ENCODE results near the gene DHRS2. TPM values are rescaled to one million over a fixed set of nuclear protein-coding genes. Genes with fewer than 3 reads are reported as not detected.

The DHRS2 gene
- total RNA-seq, 1 experiment from 2014 or later, result 21.3 TPM

GRCh38 chr14:23692416-23692815 lies 56.3 kb downstream of the DHRS2 start:
- H3K4me3 ChIP-seq (ENCODE audit: low read depth, low read length), result no peak overlapping the region
- peaks cover 6% of the 10 kb centered on the region for H3K4me1 ChIP-seq
- DNase-seq, result no peak
- POLR2A ChIA-PET, result no interaction called here
- H3K4me3 Mint-ChIP-seq (ENCODE audit: unreplicated experiment), result no peak overlapping the region
- no peaks in the 10 kb centered on the region for H3K36me3 ChIP-seq (ENCODE audit: control insufficient read depth, insufficient read depth, low read length)
- CTCF ChIA-PET, result interaction anchor here (1.2 kb wide), 1 partner anchor 60 kb away, joined by 4 read pairs; no protein-coding TSS in a partner anchor
- H3K27me3 Mint-ChIP-seq (ENCODE audit: insufficient read depth, unreplicated experiment), result no peaks in the 10 kb centered on the region
- no peak overlapping the region for H3K27ac Mint-ChIP-seq (ENCODE audit: unreplicated experiment)
- intact Hi-C loops (cut with micrococcal nuclease; ENCODE audit: unreplicated experiment), result no loop called here
- BruUV-seq (replicated peaks), result no TSS peak
- H3K36me3 Mint-ChIP-seq (ENCODE audit: insufficient read depth, unreplicated experiment), result no peaks in the 10 kb centered on the region
- TF ChIP-seq CTCF (IDR thresholded peaks at IDR 0.05; ENCODE audit: insufficient read depth in 1 of 2, low read depth in 1 of 2, low read length in 1 of 2, severe bottlenecking in 1 of 2, unreplicated experiment in 1 of 2), result no peak
- peaks cover 10% of the 10 kb centered on the region for H3K9me3 Mint-ChIP-seq (ENCODE audit: unreplicated experiment)
- no peaks in the 10 kb centered on the region for H3K27me3 ChIP-seq (replicated peaks; ENCODE audit: control insufficient read depth, insufficient read depth, low read length)
- no peaks in the 10 kb centered on the region for H3K4me1 Mint-ChIP-seq (ENCODE audit: low read depth, unreplicated experiment)
- H3K9me3 ChIP-seq, result no peaks in the 10 kb centered on the region

GRCh38 chr14:23693252-23693775 lies 57.1 kb downstream of the DHRS2 start:
- H3K27me3 Mint-ChIP-seq (ENCODE audit: insufficient read depth, unreplicated experiment), result no peaks in the 10 kb centered on the region
- peaks cover 10% of the 10 kb centered on the region for H3K9me3 Mint-ChIP-seq (ENCODE audit: unreplicated experiment)
- intact Hi-C loops (cut with micrococcal nuclease; ENCODE audit: unreplicated experiment), result no loop called here
- BruUV-seq (replicated peaks), result no TSS peak
- POLR2A ChIA-PET, result no interaction called here
- TF ChIP-seq CTCF (IDR thresholded peaks at IDR 0.05; ENCODE audit: insufficient read depth in 1 of 2, low read depth in 1 of 2, low read length in 1 of 2, severe bottlenecking in 1 of 2, unreplicated experiment in 1 of 2), result no peak
- no peaks in the 10 kb centered on the region for H3K4me1 Mint-ChIP-seq (ENCODE audit: low read depth, unreplicated experiment)
- H3K4me3 Mint-ChIP-seq (ENCODE audit: unreplicated experiment), result no peak overlapping the region
- H3K36me3 Mint-ChIP-seq (ENCODE audit: insufficient read depth, unreplicated experiment), result no peaks in the 10 kb centered on the region
- no peak for DNase-seq
- no peak overlapping the region for H3K27ac Mint-ChIP-seq (ENCODE audit: unreplicated experiment)
- CTCF ChIA-PET, result interaction anchor here (0.6 to 1.2 kb wide), 2 partner anchors 61 to 155 kb away, joined by 3 to 4 read pairs; no protein-coding TSS in a partner anchor
- Histone ChIP-seq H3K4me3 (ENCODE audit: low read depth, low read length) (no peak overlapping the region), H3K27me3 (replicated peaks; ENCODE audit: control insufficient read depth, insufficient read depth, low read length) (no peaks in the 10 kb centered on the region), H3K9me3 (no peaks in the 10 kb centered on the region), H3K4me1 (peaks cover 6% of the 10 kb centered on the region), H3K36me3 (ENCODE audit: control insufficient read depth, insufficient read depth, low read length) (no peaks in the 10 kb centered on the region)

GRCh38 chr14:23694085-23694948 lies 58.2 kb downstream of the DHRS2 start:
- peaks cover 10% of the 10 kb centered on the region for H3K9me3 Mint-ChIP-seq (ENCODE audit: unreplicated experiment)
- peak; percentile 69 to 74 for DNase-seq
- H3K36me3 Mint-ChIP-seq (ENCODE audit: insufficient read depth, unreplicated experiment), result no peaks in the 10 kb centered on the region
- no peaks in the 10 kb centered on the region for H3K9me3 ChIP-seq
- intact Hi-C loops (cut with micrococcal nuclease; ENCODE audit: unreplicated experiment), result no loop called here
- no peak overlapping the region for H3K4me3 Mint-ChIP-seq (ENCODE audit: unreplicated experiment)
- peaks cover 6% of the 10 kb centered on the region for H3K4me1 ChIP-seq
- ChIA-PET CTCF (interaction anchor here (0.7 to 1.3 kb wide), 3 partner anchors 29 to 105 kb away, joined by 3 to 6 read pairs (median 3); no protein-coding TSS in a partner anchor), POLR2A (no interaction called here)
- H3K4me3 ChIP-seq (ENCODE audit: low read depth, low read length), result no peak overlapping the region
- H3K4me1 Mint-ChIP-seq (ENCODE audit: low read depth, unreplicated experiment), result no peaks in the 10 kb centered on the region
- H3K27me3 Mint-ChIP-seq (ENCODE audit: insufficient read depth, unreplicated experiment), result no peaks in the 10 kb centered on the region
- TSS peak; percentile 83 for BruUV-seq (replicated peaks)
- H3K36me3 ChIP-seq (ENCODE audit: control insufficient read depth, insufficient read depth, low read length), result no peaks in the 10 kb centered on the region
- no peaks in the 10 kb centered on the region for H3K27me3 ChIP-seq (replicated peaks; ENCODE audit: control insufficient read depth, insufficient read depth, low read length)
- H3K27ac Mint-ChIP-seq (ENCODE audit: unreplicated experiment), result no peak overlapping the region
- no peak for TF ChIP-seq CTCF (IDR thresholded peaks at IDR 0.05; ENCODE audit: insufficient read depth in 1 of 2, low read depth in 1 of 2, low read length in 1 of 2, severe bottlenecking in 1 of 2, unreplicated experiment in 1 of 2)

Other genes with a start within 250 kb of the DHRS2 start
- not detected in 2 replicates for gene MYH6, start 228.1 kb upstream of the DHRS2 start, total RNA-seq (2022)
- 0.07 TPM in 1 of 2 replicates, not detected in the other for gene MYH7, start 200.7 kb upstream of the DHRS2 start, total RNA-seq (2022)
- gene NGDN, start 166.7 kb upstream of the DHRS2 start, total RNA-seq (2022), result 54.5 and 55.0 TPM in 2 replicates
- 1.1 and 1.4 TPM in 2 replicates for gene ZFHX2, start 84.6 kb upstream of the DHRS2 start, total RNA-seq (2022)
- 9.3 and 9.5 TPM in 2 replicates for gene THTPA, start 80.1 kb upstream of the DHRS2 start, total RNA-seq (2022)
- gene AP1G2, start 68.6 kb upstream of the DHRS2 start, total RNA-seq (2022), result 160 and 164 TPM in 2 replicates
- gene JPH4, start 57.6 kb upstream of the DHRS2 start, total RNA-seq (2022), result not detected in 2 replicates

All from Caco-2 (cell line).